Adrenal gland (tissue), 5 donors: ENCODE data around the gene CEP89.

ENCODE experiments used
- POLR2A ChIP-seq, 2 donors: fragments of 450-650 bp; IDR thresholded peaks; one replicate each; pipeline ENCODE4 v1.6.1; 2017; ENCODE audit warnings: antibody characterized with exemption in 2 of 2, mild to moderate bottlenecking in 2 of 2, moderate library complexity in 1 of 2
- TF ChIP-seq, protein P1 (sequence below), 6 experiments: fragments of 450-650 bp in 4 of 6; fragments of 200-600 bp in 2 of 6; sonication (generic) in 1 of 6; IDR thresholded peaks; 1 replicate in 5 of 6; 2 replicates in 1 of 6; pipeline versions ENCODE4 v1.5.1 to v1.8.0; 2016 to 2021; ENCODE audit warnings: antibody characterized with exemption in 6 of 6, mild to moderate bottlenecking in 2 of 6, moderate library complexity in 1 of 6
- donor health status: DM: no; HTN: no; CAD: no.

DNA sequence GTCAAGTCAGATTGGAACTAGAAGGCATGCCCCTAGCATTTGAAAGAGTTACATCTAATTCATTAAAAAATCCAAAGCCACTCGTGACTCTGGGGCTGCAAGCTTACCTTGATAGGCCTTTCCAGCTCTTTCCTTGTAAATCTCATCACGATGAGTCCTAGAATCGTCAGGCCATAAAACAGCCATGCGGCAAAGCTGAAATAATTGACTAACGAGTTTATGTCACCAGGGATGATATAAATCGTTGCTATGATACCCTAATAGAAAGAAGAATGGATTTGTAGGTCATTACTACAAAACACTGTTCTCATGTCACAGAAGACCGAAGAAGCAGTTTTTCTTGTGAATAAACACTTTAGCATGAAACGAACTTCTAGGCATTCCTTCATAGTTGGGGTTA lies 129.7 kb downstream of the CEP89 start:
- no peak for TF ChIP-seq POLR2A (IDR thresholded peaks at IDR 0.05)
- TF ChIP-seq, protein P1, sequence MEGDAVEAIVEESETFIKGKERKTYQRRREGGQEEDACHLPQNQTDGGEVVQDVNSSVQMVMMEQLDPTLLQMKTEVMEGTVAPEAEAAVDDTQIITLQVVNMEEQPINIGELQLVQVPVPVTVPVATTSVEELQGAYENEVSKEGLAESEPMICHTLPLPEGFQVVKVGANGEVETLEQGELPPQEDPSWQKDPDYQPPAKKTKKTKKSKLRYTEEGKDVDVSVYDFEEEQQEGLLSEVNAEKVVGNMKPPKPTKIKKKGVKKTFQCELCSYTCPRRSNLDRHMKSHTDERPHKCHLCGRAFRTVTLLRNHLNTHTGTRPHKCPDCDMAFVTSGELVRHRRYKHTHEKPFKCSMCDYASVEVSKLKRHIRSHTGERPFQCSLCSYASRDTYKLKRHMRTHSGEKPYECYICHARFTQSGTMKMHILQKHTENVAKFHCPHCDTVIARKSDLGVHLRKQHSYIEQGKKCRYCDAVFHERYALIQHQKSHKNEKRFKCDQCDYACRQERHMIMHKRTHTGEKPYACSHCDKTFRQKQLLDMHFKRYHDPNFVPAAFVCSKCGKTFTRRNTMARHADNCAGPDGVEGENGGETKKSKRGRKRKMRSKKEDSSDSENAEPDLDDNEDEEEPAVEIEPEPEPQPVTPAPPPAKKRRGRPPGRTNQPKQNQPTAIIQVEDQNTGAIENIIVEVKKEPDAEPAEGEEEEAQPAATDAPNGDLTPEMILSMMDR (IDR thresholded peaks at IDR 0.05) = no peak
